LNCaP clone FGC (cell line): Measurements from ENCODE around the gene ST8SIA4.

Experiments
- DNase-seq: peaks from one replicate; pipeline ENCODE4 v3.0.0-alpha.2; 2011; ENCODE audit warnings: low read depth
- H3K4me3 ChIP-seq: 2 replicates; pipeline ENCODE4 v1.5.1; 2011; ENCODE audit warnings: mild to moderate bottlenecking, low read depth, low read length, control low read depth
- TF ChIP-seq, protein P1 (sequence below): IDR thresholded peaks from 2 replicates; pipeline ENCODE4 v1.5.1; 2012; ENCODE audit warnings: mild to moderate bottlenecking; ENCODE audit not compliant: control insufficient read depth, insufficient read depth; ENCODE audit errors: extremely low read depth

ST8SIA4 gene

GRCh38 chr5:100834519-100834918, 68.6 kb downstream of the ST8SIA4 start:
- H3K4me3 ChIP-seq: no peak overlapping the region
- TF ChIP-seq, protein P1, sequence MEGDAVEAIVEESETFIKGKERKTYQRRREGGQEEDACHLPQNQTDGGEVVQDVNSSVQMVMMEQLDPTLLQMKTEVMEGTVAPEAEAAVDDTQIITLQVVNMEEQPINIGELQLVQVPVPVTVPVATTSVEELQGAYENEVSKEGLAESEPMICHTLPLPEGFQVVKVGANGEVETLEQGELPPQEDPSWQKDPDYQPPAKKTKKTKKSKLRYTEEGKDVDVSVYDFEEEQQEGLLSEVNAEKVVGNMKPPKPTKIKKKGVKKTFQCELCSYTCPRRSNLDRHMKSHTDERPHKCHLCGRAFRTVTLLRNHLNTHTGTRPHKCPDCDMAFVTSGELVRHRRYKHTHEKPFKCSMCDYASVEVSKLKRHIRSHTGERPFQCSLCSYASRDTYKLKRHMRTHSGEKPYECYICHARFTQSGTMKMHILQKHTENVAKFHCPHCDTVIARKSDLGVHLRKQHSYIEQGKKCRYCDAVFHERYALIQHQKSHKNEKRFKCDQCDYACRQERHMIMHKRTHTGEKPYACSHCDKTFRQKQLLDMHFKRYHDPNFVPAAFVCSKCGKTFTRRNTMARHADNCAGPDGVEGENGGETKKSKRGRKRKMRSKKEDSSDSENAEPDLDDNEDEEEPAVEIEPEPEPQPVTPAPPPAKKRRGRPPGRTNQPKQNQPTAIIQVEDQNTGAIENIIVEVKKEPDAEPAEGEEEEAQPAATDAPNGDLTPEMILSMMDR: no peak
- no peak for DNase-seq

DNA sequence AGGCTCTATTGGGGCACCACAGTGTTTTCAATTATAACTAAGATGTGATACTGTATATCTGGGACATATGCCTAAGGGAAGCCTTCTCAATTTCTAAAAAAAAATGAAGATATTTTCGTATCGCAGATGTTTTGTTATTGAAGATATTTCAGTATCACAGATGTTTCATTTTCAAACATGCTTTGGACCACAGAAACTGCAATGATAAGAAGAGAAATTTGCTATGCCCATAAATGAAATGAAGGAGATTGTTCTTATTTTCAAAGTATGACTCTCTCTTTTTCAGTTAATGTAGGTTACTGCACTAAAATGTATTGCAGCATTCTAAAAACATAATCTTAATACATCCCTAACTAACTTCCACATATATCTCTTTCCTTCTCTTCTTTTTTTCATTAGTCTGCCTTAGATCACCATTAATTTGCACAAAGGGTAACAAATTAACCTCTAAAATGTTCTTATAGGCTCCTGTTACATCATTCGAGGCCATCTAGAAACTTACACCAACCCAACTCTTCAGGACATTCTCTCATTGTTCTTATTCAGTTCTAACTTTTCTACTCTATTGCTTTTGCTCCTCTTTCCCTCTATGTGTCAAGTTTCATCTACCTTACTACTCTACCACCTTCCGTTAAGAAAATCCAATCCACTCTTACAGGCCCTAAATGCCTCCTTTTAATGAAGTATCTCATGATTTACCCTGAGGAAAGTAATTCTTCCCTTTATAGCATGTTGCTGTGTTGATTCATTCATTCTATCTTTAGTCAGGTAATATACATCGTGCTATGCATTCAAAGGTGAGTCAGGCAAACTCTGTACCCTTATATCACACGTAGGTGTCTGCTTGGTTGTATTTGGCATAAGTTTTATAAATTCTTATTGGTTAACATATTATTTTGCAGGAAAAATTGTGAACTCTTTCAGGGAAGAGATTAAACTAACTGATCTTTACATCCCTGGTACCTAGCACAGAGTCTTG, 70.5 kb downstream of the ST8SIA4 start:
- TF ChIP-seq, protein P1: no peak
- no peak overlapping the region for H3K4me3 ChIP-seq
- DNase-seq: no peak

DNA sequence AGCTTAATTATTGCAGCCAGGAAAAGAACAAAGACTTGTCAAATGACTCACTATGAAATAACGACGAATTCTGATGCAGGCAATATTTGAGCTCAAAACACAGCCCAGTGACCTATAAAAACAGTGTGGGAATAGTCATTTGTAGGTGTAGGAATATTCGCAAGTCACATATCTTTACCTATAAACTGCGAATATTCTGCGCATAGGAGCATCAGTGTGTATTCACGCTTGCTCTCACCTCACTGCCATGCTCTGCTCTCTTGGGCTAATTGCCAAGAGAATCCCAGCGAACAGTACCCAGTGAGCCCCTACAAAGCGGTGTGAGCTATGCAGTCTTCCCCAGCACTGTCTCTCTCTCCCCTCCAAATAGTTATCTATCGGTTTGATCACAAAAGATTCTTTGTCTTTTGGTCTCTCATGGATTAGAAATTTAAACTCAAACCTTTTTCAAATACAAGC, 74.2 kb downstream of the ST8SIA4 start:
- no peak for DNase-seq
- H3K4me3 ChIP-seq: no peak overlapping the region

DNA sequence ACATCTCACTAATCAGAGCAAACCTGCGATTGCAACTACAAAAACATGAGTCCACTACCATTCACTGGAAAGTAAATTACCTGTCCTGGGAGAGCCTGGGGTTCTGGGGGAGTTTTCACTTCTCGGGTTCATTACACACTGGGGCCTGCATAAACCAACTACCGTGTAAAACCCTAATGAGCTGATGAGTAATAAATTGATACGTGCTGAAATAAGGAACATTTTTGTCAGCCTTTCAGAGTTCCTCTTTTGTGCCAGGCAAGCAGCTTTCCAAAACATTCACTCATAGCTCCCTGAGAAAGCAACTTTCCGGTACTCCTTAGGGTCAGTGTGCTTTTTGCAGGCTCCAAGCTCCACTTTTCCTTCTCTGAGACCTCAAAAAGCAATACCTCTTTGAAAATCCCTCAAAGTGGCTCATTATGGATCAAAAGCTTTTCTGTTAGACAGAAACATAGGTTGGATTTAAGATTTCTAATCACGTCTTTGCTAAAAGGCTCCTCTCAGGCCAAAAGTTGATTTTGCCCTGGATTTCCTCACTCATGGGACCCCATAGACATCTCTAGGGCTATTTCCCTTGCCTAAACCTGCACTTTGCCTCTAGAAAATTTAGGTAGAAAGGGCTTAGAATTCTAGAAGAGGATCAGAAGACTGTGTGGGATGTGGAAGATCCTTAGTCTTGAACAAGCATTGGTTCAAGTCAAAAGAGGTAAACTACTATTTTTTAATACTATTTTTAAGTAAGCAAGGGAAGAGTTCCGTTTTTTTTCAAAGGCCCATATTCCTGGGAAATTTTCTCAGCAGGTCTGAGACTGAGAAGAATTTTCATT, 74.8 kb downstream of the ST8SIA4 start:
- TF ChIP-seq, protein P1: no peak
- H3K4me3 ChIP-seq: no peak overlapping the region
- DNase-seq: no peak

More for the DNA sequence above, 74.2 kb downstream of the ST8SIA4 start:
- TF ChIP-seq, protein P1: no peak

- H3K4me3 ChIP-seq: no peak overlapping the region
- TF ChIP-seq, protein P1: no peak
- no peak for DNase-seq
Measured at GRCh38 chr5:100827481-100827889, 75.6 kb downstream of the ST8SIA4 start.

GRCh38 chr5:100826133-100826532, 76.9 kb downstream of the ST8SIA4 start:
- no peak overlapping the region for H3K4me3 ChIP-seq
- TF ChIP-seq, protein P1: no peak
- DNase-seq: no peak
